Measurements from ENCODE around the gene BAG1. TPM values are rescaled to one million over a fixed set of nuclear protein-coding genes. Genes with fewer than 3 reads are reported as not detected.

Gene BAG1
- total and polyA plus RNA-seq, 2 donors (not counting 1 experiment from before 2014, with no cell fraction given): 19.7 to 60.2 TPM

GRCh38 chr9:33290247-33291030, 25.9 kb upstream of the BAG1 start, which contains the start of gene NFX1:
Gene NFX1 (plus strand): TSS chr9:33290516. CDS start chr9:33290573, 57 bp downstream.
- H3K27me3 Mint-ChIP-seq: no peaks in the 10 kb centered on the region
- H3K79me2 ChIP-seq (ENCODE audit: control insufficient read depth, insufficient read depth, low read length): peaks cover 49% of the 10 kb centered on the region
- H3K27me3 ChIP-seq (replicated peaks in 1 of 4; ENCODE audit: control extremely low read depth in 1 of 4, control insufficient read depth in 3 of 4, insufficient read depth in 4 of 4, low read length in 3 of 4): no peaks in the 10 kb centered on the region
- H3K4me1 ChIP-seq (ENCODE audit: control insufficient read depth in 2 of 2, insufficient read depth in 2 of 2, low read length in 2 of 2): peaks cover 43 to 58% of the 10 kb centered on the region in 2 donors
- WGBS (ENCODE audit: insufficient coverage): under 1% methylated on average over 63 of the region's 63 CpGs
- TF ChIP-seq CTCF (IDR thresholded peaks at IDR 0.05) (no peak), EZH2 (IDR thresholded peaks at IDR 0.05; ENCODE audit: borderline replicate concordance, insufficient read depth, low read depth, low read length, poor library complexity, severe bottlenecking) (no peak)
- ATAC-seq (ENCODE audit: low read depth) (peak; percentile 82), DNase-seq (peak; percentile 100)
- H3K4me1 Mint-ChIP-seq: peaks cover 62% of the 10 kb centered on the region
- H3K27ac ChIP-seq (ENCODE audit: low read length in 2 of 2): peak within 1 kb of the TSS; percentile 99 to 100
- H3K4me3 ChIP-seq (ENCODE audit: control extremely low read depth in 1 of 5, extremely low read depth in 1 of 5, insufficient read depth in 1 of 5, low read depth in 2 of 5, low read length in 4 of 5): peak within 1 kb of the TSS; percentile 80 to 98 (median 86)
- H3K4me3 Mint-ChIP-seq: peak within 1 kb of the TSS; percentile 99
- peaks cover 3 to 34% of the 10 kb centered on the region in 2 experiments for H3K36me3 ChIP-seq (replicated peaks in 1 of 2; ENCODE audit: control extremely low read depth in 1 of 2, control insufficient read depth in 1 of 2, extremely low read depth in 1 of 2, insufficient read depth in 2 of 2, low read length in 1 of 2)
- CTCF ChIA-PET: interaction anchor here (0.7 to 1.4 kb wide), 11 partner anchors 8 to 184 kb away, joined by 3 to 5 read pairs (median 3); partner anchors contain the start of genes AQP3, B4GALT1 and NOL6
- no peaks in the 10 kb centered on the region for H4K20me1 ChIP-seq (ENCODE audit: control insufficient read depth, insufficient read depth, low read length, poor library complexity, severe bottlenecking)
- peak within 1 kb of the TSS; percentile 91 for H3K9ac ChIP-seq (ENCODE audit: low read length)
- H3K4me2 ChIP-seq (replicated peaks; ENCODE audit: low read depth, low read length, poor library complexity, severe bottlenecking): peak within 1 kb of the TSS; percentile 82
- H3K27ac Mint-ChIP-seq: peak within 1 kb of the TSS; percentile 100
- no peaks in the 10 kb centered on the region for H3K9me3 ChIP-seq (ENCODE audit: control extremely low read depth in 1 of 3, control insufficient read depth in 2 of 3, insufficient read depth in 1 of 3, low read length in 2 of 3)
- H3K9me3 Mint-ChIP-seq (ENCODE audit: insufficient read depth): no peaks in the 10 kb centered on the region
- POLR2A ChIA-PET: interaction anchor here (0.6 to 1.6 kb wide), 15 partner anchors 8 to 808 kb away, joined by 3 to 15 read pairs (median 8); partner anchors contain the start of genes APTX, B4GALT1, BAG1 and CHMP5
- intact Hi-C loops (cut with micrococcal nuclease): loop anchor here (1.0 to 10.0 kb wide), 7 partner anchors 26 to 736 kb away; partner anchors contain the start of genes B4GALT1, BAG1, DNAJA1 and NOL6
- peak within 1 kb of the TSS; percentile 75 for H2AFZ ChIP-seq (ENCODE audit: insufficient read depth, low read depth, low read length, poor library complexity, severe bottlenecking)

All from B cell (primary cell).